HEK293 (cell line): Measurements from ENCODE around the gene UVSSA.

Source experiments
- GLIS1 ChIP-seq: fragments of 450-650 bp; formaldehyde crosslinking; IDR thresholded peaks from 2 replicates; pipeline ENCODE4 v1.5.1; 2016; ENCODE audit warnings: missing biosample characterization, missing genetic modification characterization
- TRIM28 ChIP-seq: IDR thresholded peaks from 2 replicates; pipeline ENCODE4 v1.6.1; 2011; ENCODE audit warnings: low read length, control low read depth, borderline replicate concordance
- ZBTB20 ChIP-seq: fragments of 450-650 bp; formaldehyde crosslinking; IDR thresholded peaks from 2 replicates; pipeline ENCODE4 v1.5.1; 2016; ENCODE audit warnings: missing biosample characterization, missing genetic modification characterization
- ZBTB7A ChIP-seq: fragments of 450-650 bp; formaldehyde crosslinking; IDR thresholded peaks from 2 replicates; pipeline ENCODE4 v1.5.1; 2016; ENCODE audit warnings: low read depth, missing biosample characterization, missing genetic modification characterization
- ZNF24 ChIP-seq: fragments of 450-650 bp; formaldehyde crosslinking; IDR thresholded peaks from 2 replicates; pipeline ENCODE4 v1.5.1; 2016; ENCODE audit warnings: missing biosample characterization, missing genetic modification characterization
- ZNF571 ChIP-seq: fragments of 450-650 bp; formaldehyde crosslinking; IDR thresholded peaks from 2 replicates; pipeline ENCODE4 v1.5.0; 2017; ENCODE audit warnings: missing biosample characterization, missing genetic modification characterization
- TF ChIP-seq, protein P1 (sequence below): fragments of 450-650 bp; formaldehyde crosslinking; IDR thresholded peaks from 2 replicates; pipeline ENCODE4 v1.5.1; 2016; ENCODE audit warnings: missing biosample characterization, missing genetic modification characterization
- TF ChIP-seq, protein P2 (sequence below): fragments of 450-650 bp; formaldehyde crosslinking; IDR thresholded peaks from 2 replicates; pipeline ENCODE4 v1.5.1; 2016; ENCODE audit warnings: missing biosample characterization, missing genetic modification characterization
- TF ChIP-seq, protein P3 (sequence below): fragments of 450-650 bp; formaldehyde crosslinking; IDR thresholded peaks from 2 replicates; pipeline ENCODE4 v1.5.1; 2016; ENCODE audit warnings: missing biosample characterization, missing genetic modification characterization
- TF ChIP-seq, protein P4 (sequence below): fragments of 450-650 bp; formaldehyde crosslinking; IDR thresholded peaks from 2 replicates; pipeline ENCODE4 v1.5.1; 2017; ENCODE audit warnings: missing biosample characterization, mild to moderate bottlenecking, missing genetic modification characterization, moderate library complexity

DNA sequence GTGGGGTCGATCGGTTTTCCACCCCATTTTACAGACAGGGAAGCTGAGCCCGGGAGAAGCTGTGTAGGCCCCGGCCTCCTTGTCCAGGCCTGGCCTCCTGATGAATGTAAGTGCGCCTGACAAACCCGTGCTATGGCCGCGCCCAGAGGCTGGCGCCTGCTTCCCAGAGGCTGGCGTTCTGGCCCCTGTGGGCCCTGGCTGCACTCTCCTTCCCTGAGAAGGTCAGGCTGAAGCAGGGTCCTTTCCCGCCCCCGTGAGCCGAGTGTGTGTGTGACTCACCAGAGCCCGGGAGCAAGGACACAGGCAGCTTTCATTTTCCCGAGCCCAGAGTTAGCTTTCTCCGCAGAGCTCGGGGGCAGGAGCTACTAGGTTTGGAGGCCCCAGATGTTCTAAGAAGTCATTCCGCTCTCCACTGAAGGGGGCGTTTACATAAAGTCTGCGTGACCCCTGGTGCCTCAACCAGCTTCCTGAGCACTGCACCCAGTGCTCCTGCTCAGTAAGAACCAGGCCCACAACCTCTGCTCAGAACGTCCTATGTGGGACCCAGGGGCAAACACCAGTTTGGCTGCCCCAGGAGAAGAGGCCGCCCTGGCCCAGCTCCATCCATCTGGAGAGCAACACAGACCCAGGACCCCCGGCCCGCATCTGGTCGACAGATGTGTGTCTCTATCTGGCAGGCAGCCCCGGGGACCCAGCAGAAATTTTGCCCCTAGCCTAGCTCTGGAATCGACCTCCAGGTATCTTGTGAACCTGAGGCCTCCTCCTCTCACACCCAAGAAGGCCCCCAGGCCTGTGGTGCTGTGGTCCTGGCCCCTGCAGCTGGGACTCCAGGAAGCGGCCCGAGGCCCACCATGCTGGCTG, 13.6 kb downstream of the UVSSA start:
- TF ChIP-seq, protein P1, sequence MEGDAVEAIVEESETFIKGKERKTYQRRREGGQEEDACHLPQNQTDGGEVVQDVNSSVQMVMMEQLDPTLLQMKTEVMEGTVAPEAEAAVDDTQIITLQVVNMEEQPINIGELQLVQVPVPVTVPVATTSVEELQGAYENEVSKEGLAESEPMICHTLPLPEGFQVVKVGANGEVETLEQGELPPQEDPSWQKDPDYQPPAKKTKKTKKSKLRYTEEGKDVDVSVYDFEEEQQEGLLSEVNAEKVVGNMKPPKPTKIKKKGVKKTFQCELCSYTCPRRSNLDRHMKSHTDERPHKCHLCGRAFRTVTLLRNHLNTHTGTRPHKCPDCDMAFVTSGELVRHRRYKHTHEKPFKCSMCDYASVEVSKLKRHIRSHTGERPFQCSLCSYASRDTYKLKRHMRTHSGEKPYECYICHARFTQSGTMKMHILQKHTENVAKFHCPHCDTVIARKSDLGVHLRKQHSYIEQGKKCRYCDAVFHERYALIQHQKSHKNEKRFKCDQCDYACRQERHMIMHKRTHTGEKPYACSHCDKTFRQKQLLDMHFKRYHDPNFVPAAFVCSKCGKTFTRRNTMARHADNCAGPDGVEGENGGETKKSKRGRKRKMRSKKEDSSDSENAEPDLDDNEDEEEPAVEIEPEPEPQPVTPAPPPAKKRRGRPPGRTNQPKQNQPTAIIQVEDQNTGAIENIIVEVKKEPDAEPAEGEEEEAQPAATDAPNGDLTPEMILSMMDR (tag by site-specific recombination): no peak
- TF ChIP-seq, protein P2, sequence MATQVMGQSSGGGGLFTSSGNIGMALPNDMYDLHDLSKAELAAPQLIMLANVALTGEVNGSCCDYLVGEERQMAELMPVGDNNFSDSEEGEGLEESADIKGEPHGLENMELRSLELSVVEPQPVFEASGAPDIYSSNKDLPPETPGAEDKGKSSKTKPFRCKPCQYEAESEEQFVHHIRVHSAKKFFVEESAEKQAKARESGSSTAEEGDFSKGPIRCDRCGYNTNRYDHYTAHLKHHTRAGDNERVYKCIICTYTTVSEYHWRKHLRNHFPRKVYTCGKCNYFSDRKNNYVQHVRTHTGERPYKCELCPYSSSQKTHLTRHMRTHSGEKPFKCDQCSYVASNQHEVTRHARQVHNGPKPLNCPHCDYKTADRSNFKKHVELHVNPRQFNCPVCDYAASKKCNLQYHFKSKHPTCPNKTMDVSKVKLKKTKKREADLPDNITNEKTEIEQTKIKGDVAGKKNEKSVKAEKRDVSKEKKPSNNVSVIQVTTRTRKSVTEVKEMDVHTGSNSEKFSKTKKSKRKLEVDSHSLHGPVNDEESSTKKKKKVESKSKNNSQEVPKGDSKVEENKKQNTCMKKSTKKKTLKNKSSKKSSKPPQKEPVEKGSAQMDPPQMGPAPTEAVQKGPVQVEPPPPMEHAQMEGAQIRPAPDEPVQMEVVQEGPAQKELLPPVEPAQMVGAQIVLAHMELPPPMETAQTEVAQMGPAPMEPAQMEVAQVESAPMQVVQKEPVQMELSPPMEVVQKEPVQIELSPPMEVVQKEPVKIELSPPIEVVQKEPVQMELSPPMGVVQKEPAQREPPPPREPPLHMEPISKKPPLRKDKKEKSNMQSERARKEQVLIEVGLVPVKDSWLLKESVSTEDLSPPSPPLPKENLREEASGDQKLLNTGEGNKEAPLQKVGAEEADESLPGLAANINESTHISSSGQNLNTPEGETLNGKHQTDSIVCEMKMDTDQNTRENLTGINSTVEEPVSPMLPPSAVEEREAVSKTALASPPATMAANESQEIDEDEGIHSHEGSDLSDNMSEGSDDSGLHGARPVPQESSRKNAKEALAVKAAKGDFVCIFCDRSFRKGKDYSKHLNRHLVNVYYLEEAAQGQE (tag by site-specific recombination): no peak
- TF ChIP-seq ZBTB20 (tag by site-specific recombination): no peak
- no peak for TF ChIP-seq ZNF24 (tag by site-specific recombination)
- TF ChIP-seq ZNF571 (tag by site-specific recombination): no peak
- no peak for TF ChIP-seq GLIS1 (tag by site-specific recombination)
- no peak for TF ChIP-seq ZBTB7A (tag by site-specific recombination)
- TF ChIP-seq, protein P3, sequence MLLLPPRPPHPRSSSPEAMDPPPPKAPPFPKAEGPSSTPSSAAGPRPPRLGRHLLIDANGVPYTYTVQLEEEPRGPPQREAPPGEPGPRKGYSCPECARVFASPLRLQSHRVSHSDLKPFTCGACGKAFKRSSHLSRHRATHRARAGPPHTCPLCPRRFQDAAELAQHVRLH: no peak
- TF ChIP-seq TRIM28: no peak
- TF ChIP-seq, protein P4, sequence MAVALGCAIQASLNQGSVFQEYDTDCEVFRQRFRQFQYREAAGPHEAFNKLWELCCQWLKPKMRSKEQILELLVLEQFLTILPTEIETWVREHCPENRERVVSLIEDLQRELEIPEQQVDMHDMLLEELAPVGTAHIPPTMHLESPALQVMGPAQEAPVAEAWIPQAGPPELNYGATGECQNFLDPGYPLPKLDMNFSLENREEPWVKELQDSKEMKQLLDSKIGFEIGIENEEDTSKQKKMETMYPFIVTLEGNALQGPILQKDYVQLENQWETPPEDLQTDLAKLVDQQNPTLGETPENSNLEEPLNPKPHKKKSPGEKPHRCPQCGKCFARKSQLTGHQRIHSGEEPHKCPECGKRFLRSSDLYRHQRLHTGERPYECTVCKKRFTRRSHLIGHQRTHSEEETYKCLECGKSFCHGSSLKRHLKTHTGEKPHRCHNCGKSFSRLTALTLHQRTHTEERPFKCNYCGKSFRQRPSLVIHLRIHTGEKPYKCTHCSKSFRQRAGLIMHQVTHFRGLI (tag by site-specific recombination): no peak
